ENCODE measurements around the gene SSUH2.
"Not testable (repeated sequence)": the region's sequence is repeated elsewhere in the genome, so short reads cannot be mapped to it uniquely, and the experiment has no call there.

SSUH2 gene

GRCh38 chr3:8678751-8679150, 34.2 kb upstream of the SSUH2 start:
- no peak overlapping the region for H3K4me3 ChIP-seq (ENCODE audit: severe bottlenecking)
- TF ChIP-seq CTCF (IDR thresholded peaks at IDR 0.05; ENCODE audit: poor library complexity, severe bottlenecking): no peak
- H3K9me3 ChIP-seq (ENCODE audit: severe bottlenecking): no peaks in the 10 kb centered on the region
- DNase-seq (ENCODE audit: low spot score): no peak
- H3K27ac ChIP-seq (ENCODE audit: poor library complexity, severe bottlenecking): no peak overlapping the region
- H3K4me1 ChIP-seq (ENCODE audit: insufficient read depth, poor library complexity, severe bottlenecking): no peaks in the 10 kb centered on the region
- H3K36me3 ChIP-seq (ENCODE audit: low read depth): no peaks in the 10 kb centered on the region
- H3K27me3 ChIP-seq (ENCODE audit: insufficient read depth, poor library complexity, severe bottlenecking): no peaks in the 10 kb centered on the region
- no peak for ATAC-seq (ENCODE audit: low read depth)

GRCh38 chr3:8677258-8677657, 32.7 kb upstream of the SSUH2 start:
- DNase-seq (ENCODE audit: low spot score); H3K27ac ChIP-seq (ENCODE audit: poor library complexity, severe bottlenecking); ATAC-seq (ENCODE audit: low read depth); H3K36me3 ChIP-seq (ENCODE audit: low read depth); H3K9me3 ChIP-seq (ENCODE audit: severe bottlenecking); H3K4me1 ChIP-seq (ENCODE audit: insufficient read depth, poor library complexity, severe bottlenecking); H3K27me3 ChIP-seq (ENCODE audit: insufficient read depth, poor library complexity, severe bottlenecking); H3K4me3 ChIP-seq (ENCODE audit: severe bottlenecking): not testable (repeated sequence)

- not testable (repeated sequence) for H3K27ac ChIP-seq (ENCODE audit: poor library complexity, severe bottlenecking); H3K27me3 ChIP-seq (ENCODE audit: insufficient read depth, poor library complexity, severe bottlenecking); H3K36me3 ChIP-seq (ENCODE audit: low read depth); H3K4me3 ChIP-seq (ENCODE audit: severe bottlenecking); DNase-seq (ENCODE audit: low spot score); ATAC-seq (ENCODE audit: low read depth); H3K4me1 ChIP-seq (ENCODE audit: insufficient read depth, poor library complexity, severe bottlenecking); H3K9me3 ChIP-seq (ENCODE audit: severe bottlenecking)
Observed at GRCh38 chr3:8675591-8675990, 31.0 kb upstream of the SSUH2 start.

GRCh38 chr3:8673083-8673737, 28.6 kb upstream of the SSUH2 start:
- DNase-seq (ENCODE audit: low spot score) (no peak), ATAC-seq (ENCODE audit: low read depth) (no peak)
- no peak for TF ChIP-seq CTCF (IDR thresholded peaks at IDR 0.05; ENCODE audit: poor library complexity, severe bottlenecking)
- Histone ChIP-seq H3K4me1 (ENCODE audit: insufficient read depth, poor library complexity, severe bottlenecking) (no peaks in the 10 kb centered on the region), H3K4me3 (ENCODE audit: severe bottlenecking) (no peak overlapping the region), H3K9me3 (ENCODE audit: severe bottlenecking) (no peaks in the 10 kb centered on the region), H3K36me3 (ENCODE audit: low read depth) (no peaks in the 10 kb centered on the region), H3K27ac (ENCODE audit: poor library complexity, severe bottlenecking) (no peak overlapping the region), H3K27me3 (ENCODE audit: insufficient read depth, poor library complexity, severe bottlenecking) (no peaks in the 10 kb centered on the region)

- ATAC-seq (ENCODE audit: low read depth) (no peak), DNase-seq (ENCODE audit: low spot score) (no peak)
- no peaks in the 10 kb centered on the region for H3K36me3 ChIP-seq (ENCODE audit: low read depth)
- no peaks in the 10 kb centered on the region for H3K27me3 ChIP-seq (ENCODE audit: insufficient read depth, poor library complexity, severe bottlenecking)
- no peaks in the 10 kb centered on the region for H3K9me3 ChIP-seq (ENCODE audit: severe bottlenecking)
- H3K4me1 ChIP-seq (ENCODE audit: insufficient read depth, poor library complexity, severe bottlenecking): no peaks in the 10 kb centered on the region
- TF ChIP-seq CTCF (IDR thresholded peaks at IDR 0.05; ENCODE audit: poor library complexity, severe bottlenecking): no peak
- H3K4me3 ChIP-seq (ENCODE audit: severe bottlenecking): no peak overlapping the region
- no peak overlapping the region for H3K27ac ChIP-seq (ENCODE audit: poor library complexity, severe bottlenecking)
Observed at GRCh38 chr3:8669019-8669418, 24.4 kb upstream of the SSUH2 start.

- H3K4me3 ChIP-seq (ENCODE audit: severe bottlenecking): no peak overlapping the region
- H3K27me3 ChIP-seq (ENCODE audit: insufficient read depth, poor library complexity, severe bottlenecking): no peaks in the 10 kb centered on the region
- no peaks in the 10 kb centered on the region for H3K4me1 ChIP-seq (ENCODE audit: insufficient read depth, poor library complexity, severe bottlenecking)
- TF ChIP-seq CTCF (IDR thresholded peaks at IDR 0.05; ENCODE audit: poor library complexity, severe bottlenecking): no peak
- DNase-seq (ENCODE audit: low spot score) (no peak), ATAC-seq (ENCODE audit: low read depth) (no peak)
- no peak overlapping the region for H3K27ac ChIP-seq (ENCODE audit: poor library complexity, severe bottlenecking)
- no peaks in the 10 kb centered on the region for H3K9me3 ChIP-seq (ENCODE audit: severe bottlenecking)
- no peaks in the 10 kb centered on the region for H3K36me3 ChIP-seq (ENCODE audit: low read depth)
Observed at GRCh38 chr3:8668216-8668615, 23.6 kb upstream of the SSUH2 start.

Data from RWPE2 (cell line).